Suprapubic skin (tissue), 4 donors: Measurements from ENCODE around the gene CLN3. TPM values are rescaled to one million over a fixed set of nuclear protein-coding genes. Genes with fewer than 3 reads are reported as not detected.

Source experiments
- DNase-seq, 2 donors: peaks; one replicate each; pipeline ENCODE4 v3.0.0-alpha.2; 2019; ENCODE audit warnings: low spot score in 2 of 2
- H3K27ac ChIP-seq: fragments of 200-600 bp; sonication (generic); one replicate; pipeline ENCODE4 v1.5.1; 2019
- H3K27me3 ChIP-seq: fragments of 200-600 bp; sonication (generic); one replicate; pipeline ENCODE4 v1.5.1; 2019
- H3K36me3 ChIP-seq: fragments of 200-600 bp; sonication (generic); one replicate; pipeline ENCODE4 v1.5.1; 2019
- H3K4me1 ChIP-seq: fragments of 200-600 bp; sonication (generic); one replicate; pipeline ENCODE4 v1.5.1; 2019
- H3K4me3 ChIP-seq: fragments of 200-600 bp; sonication (generic); one replicate; pipeline ENCODE4 v1.5.1; 2019; ENCODE audit warnings: mild to moderate bottlenecking
- H3K9me3 ChIP-seq: fragments of 200-600 bp; sonication (generic); one replicate; pipeline ENCODE4 v1.5.1; 2019
- CTCF ChIP-seq, 2 donors: fragments of 200-600 bp in 1 of 2; fragments of 450-650 bp in 1 of 2; sonication (generic) in 1 of 2; IDR thresholded peaks; one replicate each; pipeline ENCODE4 v1.5.1; 2016 to 2019; ENCODE audit warnings: antibody characterized with exemption in 2 of 2, mild to moderate bottlenecking in 1 of 2, moderate library complexity in 1 of 2
- EP300 ChIP-seq: sonication (generic); formaldehyde crosslinking; IDR thresholded peaks from one replicate; pipeline ENCODE4 v1.6.1; 2017; ENCODE audit warnings: antibody characterized with exemption
- POLR2A ChIP-seq, 2 donors: fragments of 450-650 bp; IDR thresholded peaks; one replicate each; pipeline ENCODE4 v1.6.1; 2017; ENCODE audit warnings: antibody characterized with exemption in 2 of 2, mild to moderate bottlenecking in 2 of 2, moderate library complexity in 2 of 2
- POLR2AphosphoS5 ChIP-seq, 3 donors: sonication (generic); formaldehyde crosslinking; IDR thresholded peaks; one replicate each; pipeline ENCODE4 v1.6.1; 2017; ENCODE audit warnings: antibody characterized with exemption in 3 of 3
- WGBS: methylation state at CpG from one replicate; pipeline ENCODE4 v1.1.5; 2018; 5-methylcytosine and 5-hydroxymethylcytosine counted together
- total RNA-seq, 4 donors: library from RNA; depleted of rRNA; stranded (reverse); fragments of >200 nt; gene quantifications; one replicate each; pipeline ENCODE4 v1.1.0, GENCODE V29; 2016

Gene CLN3
- total RNA-seq, 4 donors from 2014 or later = 26.0 to 62.9 (median 35.1) TPM

GRCh38 chr16:28537076-28537475 lies 45.2 kb upstream of the CLN3 start:
- 54% methylated on average over 6 of the region's 6 CpGs for WGBS
- Histone ChIP-seq H3K4me1 (peaks cover 66% of the 10 kb centered on the region), H3K9me3 (no peaks in the 10 kb centered on the region), H3K27me3 (no peaks in the 10 kb centered on the region), H3K27ac (peak overlapping the region; percentile 97), H3K4me3 (peak overlapping the region; percentile 64), H3K36me3 (no peaks in the 10 kb centered on the region)
- TF ChIP-seq POLR2AphosphoS5 (IDR thresholded peaks at IDR 0.05) = peak in 1 of 3 donors; percentile 75
- TF ChIP-seq POLR2A (IDR thresholded peaks at IDR 0.05) = no peak
- no peak for DNase-seq

- WGBS = 11% methylated on average over 5 of the region's 5 CpGs
Observed at GRCh38 chr16:28534542-28535373, 42.9 kb upstream of the CLN3 start.

GRCh38 chr16:28532940-28533647 lies 41.2 kb upstream of the CLN3 start:
- 83% methylated on average over 5 of the region's 5 CpGs for WGBS
- Histone ChIP-seq H3K27ac (peak overlapping the region; percentile 76), H3K4me3 (no peak overlapping the region), H3K36me3 (no peaks in the 10 kb centered on the region), H3K4me1 (peaks cover 45% of the 10 kb centered on the region), H3K27me3 (no peaks in the 10 kb centered on the region), H3K9me3 (no peaks in the 10 kb centered on the region)
- no peak for TF ChIP-seq POLR2AphosphoS5 (IDR thresholded peaks at IDR 0.05)
- no peak for TF ChIP-seq CTCF (IDR thresholded peaks at IDR 0.05)
- TF ChIP-seq POLR2A (IDR thresholded peaks at IDR 0.05) = no peak
- DNase-seq = no peak

More at GRCh38 chr16:28534542-28535373, 42.9 kb upstream of the CLN3 start:
- Histone ChIP-seq H3K27me3 (no peaks in the 10 kb centered on the region), H3K4me1 (peaks cover 61% of the 10 kb centered on the region), H3K36me3 (no peaks in the 10 kb centered on the region), H3K27ac (peak overlapping the region; percentile 76), H3K4me3 (no peak overlapping the region), H3K9me3 (no peaks in the 10 kb centered on the region)
- TF ChIP-seq POLR2AphosphoS5 (IDR thresholded peaks at IDR 0.05) (peak; percentile 51 to 99 (median 85)), CTCF (IDR thresholded peaks at IDR 0.05) (no peak), POLR2A (IDR thresholded peaks at IDR 0.05) (no peak), EP300 (no peak)
- DNase-seq = peak; percentile 88 to 91

GRCh38 chr16:28531777-28532744 lies 40.2 kb upstream of the CLN3 start:
- Histone ChIP-seq H3K27ac (peak overlapping the region; percentile 76), H3K4me1 (peaks cover 35% of the 10 kb centered on the region), H3K27me3 (no peaks in the 10 kb centered on the region), H3K4me3 (no peak overlapping the region), H3K9me3 (no peaks in the 10 kb centered on the region), H3K36me3 (peaks cover 3% of the 10 kb centered on the region)
- WGBS = 61% methylated on average over 9 of the region's 9 CpGs
- no peak for TF ChIP-seq POLR2A (IDR thresholded peaks at IDR 0.05)
- TF ChIP-seq EP300 = no peak
- peak in 1 of 3 donors; percentile 56 for TF ChIP-seq POLR2AphosphoS5 (IDR thresholded peaks at IDR 0.05)
- TF ChIP-seq CTCF (IDR thresholded peaks at IDR 0.05) = no peak
- peak; percentile 85 to 89 for DNase-seq

- peaks cover 14% of the 10 kb centered on the region for H3K4me1 ChIP-seq
- no peak overlapping the region for H3K4me3 ChIP-seq
- DNase-seq = no peak
- no peaks in the 10 kb centered on the region for H3K9me3 ChIP-seq
- no peak overlapping the region for H3K27ac ChIP-seq
- no peaks in the 10 kb centered on the region for H3K27me3 ChIP-seq
- TF ChIP-seq EP300 = no peak
- no peak for TF ChIP-seq CTCF (IDR thresholded peaks at IDR 0.05)
- TF ChIP-seq POLR2A (IDR thresholded peaks at IDR 0.05) = no peak
- no peak for TF ChIP-seq POLR2AphosphoS5 (IDR thresholded peaks at IDR 0.05)
- peaks cover 4% of the 10 kb centered on the region for H3K36me3 ChIP-seq
Observed at GRCh38 chr16:28529124-28529523, 37.2 kb upstream of the CLN3 start.
